Activated naive CD8-positive, alpha-beta T cell (primary cell): ENCODE data around the gene PFKFB4.
"Not testable (repeated sequence)": the region's sequence is repeated elsewhere in the genome, so short reads cannot be mapped to it uniquely, and the experiment has no call there.

Source experiments
- H3K27ac Mint-ChIP-seq: one replicate; pipeline ENCODE4 v1.8.0; 2021; ENCODE audit warnings: mixed read lengths
- H3K27me3 Mint-ChIP-seq: one replicate; pipeline ENCODE4 v1.8.0; 2021; ENCODE audit warnings: mixed read lengths
- H3K36me3 Mint-ChIP-seq: one replicate; pipeline ENCODE4 v1.8.0; 2021; ENCODE audit warnings: mixed read lengths
- H3K4me1 Mint-ChIP-seq: one replicate; pipeline ENCODE4 v1.8.0; 2021; ENCODE audit warnings: low read depth, mixed read lengths
- H3K4me3 Mint-ChIP-seq: one replicate; pipeline ENCODE4 v1.8.0; 2021; ENCODE audit warnings: mild to moderate bottlenecking, mixed read lengths
- H3K9me3 Mint-ChIP-seq: one replicate; pipeline ENCODE4 v1.8.0; 2021; ENCODE audit warnings: low read depth, mixed read lengths

PFKFB4 gene

DNA sequence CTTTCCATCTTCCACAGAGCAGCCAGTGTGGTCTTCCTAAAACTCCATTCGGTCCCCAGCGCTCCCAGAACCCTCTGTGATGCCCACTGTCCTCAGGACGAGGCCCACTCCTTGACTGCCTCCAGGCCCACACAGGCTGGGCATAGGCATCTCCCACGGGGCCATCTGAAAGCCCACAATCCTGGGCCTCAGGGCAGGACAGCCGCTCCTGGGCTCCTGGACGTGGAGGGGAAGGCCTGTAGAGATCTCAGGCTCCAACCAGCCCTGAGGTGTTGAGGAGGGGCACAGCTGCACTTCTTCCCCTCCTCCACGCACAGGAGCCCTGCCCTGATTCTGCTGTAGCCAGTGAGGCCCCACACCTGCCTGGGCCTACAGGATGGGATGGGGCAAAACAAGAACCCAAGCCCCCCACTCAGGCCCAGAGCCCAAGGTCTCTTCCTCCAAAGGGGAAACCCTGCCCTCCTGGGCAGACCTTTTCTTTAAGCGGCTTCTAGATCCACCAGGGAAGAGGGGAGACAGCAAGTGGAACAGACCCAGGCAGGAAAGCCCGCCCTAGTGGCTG, 78.6 kb downstream of the PFKFB4 start:
- H3K4me1 Mint-ChIP-seq, result peaks cover 49% of the 10 kb centered on the region
- H3K4me3 Mint-ChIP-seq, result peak overlapping the region; percentile 35
- no peaks in the 10 kb centered on the region for H3K9me3 Mint-ChIP-seq
- H3K27me3 Mint-ChIP-seq, result no peaks in the 10 kb centered on the region
- H3K36me3 Mint-ChIP-seq, result no peaks in the 10 kb centered on the region
- peak overlapping the region; percentile 94 for H3K27ac Mint-ChIP-seq

DNA sequence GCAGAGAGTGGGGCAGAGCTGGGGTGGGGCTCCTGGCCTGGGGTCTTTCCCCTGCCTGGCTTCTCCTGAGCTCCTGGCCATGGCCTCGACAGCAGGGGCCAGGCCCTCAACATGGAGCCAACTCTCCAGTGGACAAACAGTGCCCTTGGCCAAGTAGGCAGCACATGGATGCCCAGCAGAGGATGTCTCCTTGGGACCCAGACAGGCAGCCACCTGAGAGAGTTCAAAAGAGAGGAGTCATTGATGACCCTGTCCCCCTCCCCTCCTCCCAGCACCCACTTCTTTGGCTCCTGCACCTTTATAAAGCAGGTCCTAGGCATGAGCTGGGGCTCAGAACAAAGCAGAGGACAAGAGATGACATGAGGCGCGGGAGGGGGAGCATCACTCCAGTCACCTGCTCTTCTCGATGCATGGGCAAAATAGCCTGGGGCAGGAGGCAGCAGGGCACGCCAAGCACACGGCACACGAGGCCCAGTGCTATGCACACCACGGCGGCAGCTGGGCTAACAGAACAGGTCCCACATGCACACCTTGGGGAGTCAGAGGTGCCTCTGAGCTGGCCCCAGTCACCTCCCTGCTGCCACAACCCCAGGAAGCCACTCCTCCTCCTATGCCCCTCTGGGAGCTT, 80.1 kb downstream of the PFKFB4 start:
- Mint-ChIP-seq H3K4me1 (peaks cover 54% of the 10 kb centered on the region), H3K27me3 (no peaks in the 10 kb centered on the region), H3K9me3 (no peaks in the 10 kb centered on the region), H3K4me3 (no peak overlapping the region), H3K27ac (peak overlapping the region; percentile 16), H3K36me3 (no peaks in the 10 kb centered on the region)

DNA sequence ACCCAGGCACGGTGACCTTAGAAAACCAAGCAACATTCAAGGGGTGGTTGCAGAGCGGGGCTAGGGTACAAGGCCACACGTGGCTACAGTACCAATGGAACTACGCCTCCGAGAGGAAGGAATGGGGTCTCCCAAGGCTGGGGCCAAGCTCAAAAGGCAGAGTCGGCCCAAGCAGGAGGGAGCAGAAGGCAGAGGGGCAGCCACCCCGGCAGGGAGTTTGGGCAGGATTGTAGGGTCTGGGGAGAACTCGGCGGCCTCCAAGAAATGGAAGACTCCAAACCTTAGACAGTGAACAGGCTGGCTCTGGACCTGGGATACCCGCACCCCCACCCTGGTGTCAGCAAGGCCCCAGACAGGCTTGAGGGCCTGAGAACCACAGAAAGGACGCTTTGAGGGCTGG, 81.4 kb downstream of the PFKFB4 start:
- peaks cover 61% of the 10 kb centered on the region for H3K4me1 Mint-ChIP-seq
- H3K27ac Mint-ChIP-seq, result peak overlapping the region; percentile 46
- no peaks in the 10 kb centered on the region for H3K9me3 Mint-ChIP-seq
- H3K36me3 Mint-ChIP-seq, result no peaks in the 10 kb centered on the region
- H3K27me3 Mint-ChIP-seq, result no peaks in the 10 kb centered on the region
- H3K4me3 Mint-ChIP-seq, result no peak overlapping the region

DNA sequence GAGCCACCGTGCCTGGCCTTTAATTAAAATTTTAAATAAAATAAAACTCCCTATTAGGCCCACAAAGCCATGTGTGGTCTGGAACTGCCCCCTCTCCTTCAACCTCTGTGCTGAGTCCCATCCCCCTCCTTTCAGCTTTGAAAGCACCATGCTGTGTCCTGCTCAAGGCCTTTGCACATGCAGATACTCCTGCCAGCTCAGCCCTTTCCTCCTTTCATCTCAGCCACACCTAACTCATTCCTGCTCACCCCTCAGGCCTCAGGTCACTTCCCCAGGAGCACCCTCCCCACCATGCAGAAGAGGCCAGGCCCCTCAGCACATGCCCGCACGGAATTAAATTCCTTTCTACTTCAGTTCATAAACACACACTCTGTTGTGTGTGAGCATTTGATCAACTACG, 82.0 kb downstream of the PFKFB4 start:
- Mint-ChIP-seq H3K9me3 (no peaks in the 10 kb centered on the region), H3K4me3 (no peak overlapping the region), H3K27me3 (no peaks in the 10 kb centered on the region), H3K4me1 (peaks cover 62% of the 10 kb centered on the region), H3K36me3 (no peaks in the 10 kb centered on the region), H3K27ac (peak overlapping the region; percentile 65)

DNA sequence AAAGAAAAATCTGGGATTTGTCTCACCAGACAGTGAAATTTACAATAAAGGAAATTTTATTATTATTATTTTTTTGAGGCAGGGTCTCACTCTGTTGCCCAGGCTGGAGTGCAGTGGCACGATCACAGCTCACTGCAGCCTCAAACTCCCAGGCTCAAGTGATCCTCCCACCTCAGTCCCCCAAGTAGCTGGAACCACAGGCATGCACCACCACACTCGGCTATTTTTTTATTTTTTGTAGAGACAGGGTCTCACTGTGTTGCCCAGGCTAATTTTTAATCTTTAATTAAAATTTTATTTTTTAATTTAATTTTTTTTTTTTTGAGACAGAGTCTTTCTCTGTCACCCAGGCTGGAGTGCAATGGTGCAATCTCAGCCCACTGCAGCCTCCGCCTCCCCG, 82.6 kb downstream of the PFKFB4 start:
- not testable (repeated sequence) for H3K27me3 Mint-ChIP-seq, H3K9me3 Mint-ChIP-seq, H3K36me3 Mint-ChIP-seq, H3K27ac Mint-ChIP-seq, H3K4me3 Mint-ChIP-seq
- H3K4me1 Mint-ChIP-seq, result peaks cover 62% of the 10 kb centered on the region

DNA sequence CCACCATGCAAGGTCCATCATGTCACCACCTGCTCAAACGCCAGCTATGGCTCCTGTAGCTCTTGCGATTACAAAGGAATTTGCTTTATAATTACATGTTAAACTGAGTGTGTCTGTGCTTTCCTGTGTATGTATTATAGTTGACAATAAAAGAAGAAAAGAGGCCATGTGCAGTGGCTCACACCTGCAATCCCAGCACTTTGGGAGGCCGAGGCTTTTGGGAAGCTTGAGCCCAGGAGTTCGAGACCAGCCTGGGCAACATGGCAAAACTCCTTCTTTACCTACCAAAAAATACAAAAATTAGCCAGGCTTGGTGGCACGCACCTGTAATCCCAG, 83.0 kb downstream of the PFKFB4 start:
- Mint-ChIP-seq H3K4me3 (peak overlapping the region; percentile 86), H3K4me1 (peaks cover 62% of the 10 kb centered on the region), H3K27me3 (no peaks in the 10 kb centered on the region), H3K36me3 (no peaks in the 10 kb centered on the region), H3K27ac (peak overlapping the region; percentile 98), H3K9me3 (no peaks in the 10 kb centered on the region)

DNA sequence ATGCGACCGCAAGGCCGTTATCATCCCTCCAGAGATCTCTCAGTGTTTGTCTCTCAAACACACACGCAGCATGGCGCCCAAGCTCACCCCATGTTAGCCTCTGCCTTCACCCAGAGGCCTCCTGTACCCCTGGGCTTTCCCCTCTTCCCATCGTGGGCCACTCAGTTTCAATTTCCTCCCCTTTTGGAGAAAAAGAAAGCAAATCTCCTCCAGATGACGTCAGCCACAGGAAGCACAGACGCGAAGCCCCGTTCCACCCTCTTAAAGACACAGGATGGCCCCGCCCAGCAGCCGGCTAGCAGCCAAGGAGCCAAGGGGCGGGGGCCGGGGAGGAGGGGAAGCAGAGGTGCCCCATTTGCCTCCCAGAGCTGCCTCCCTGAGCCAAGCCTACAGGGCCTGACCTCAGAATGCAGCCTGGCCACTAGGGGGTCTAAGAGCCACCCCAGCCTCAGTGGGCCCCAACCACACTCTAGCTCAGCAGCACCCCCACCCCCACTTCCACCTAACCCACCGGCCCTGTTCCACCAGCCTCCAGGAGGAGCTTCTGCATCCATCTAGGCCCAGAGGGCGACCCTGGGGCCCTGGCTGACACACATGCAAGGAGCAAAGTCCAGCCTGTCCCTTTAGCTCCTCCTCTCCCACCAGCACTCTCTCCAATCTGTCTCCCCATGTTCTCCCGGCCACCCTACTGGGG, 83.5 kb downstream of the PFKFB4 start:
- peaks cover 61% of the 10 kb centered on the region for H3K4me1 Mint-ChIP-seq

DNA sequence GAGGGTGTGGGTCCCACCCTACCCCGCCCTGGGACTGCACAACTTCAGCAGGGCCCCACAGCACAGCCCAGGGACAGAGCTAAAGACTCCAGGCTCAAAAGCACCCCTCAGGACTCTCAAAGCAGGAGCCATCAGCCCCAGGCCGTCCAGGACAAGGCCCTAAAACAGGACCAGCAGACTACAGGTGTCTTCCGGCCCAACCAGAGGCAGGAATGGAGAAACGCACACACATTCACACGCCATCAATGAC, 84.0 kb downstream of the PFKFB4 start:
- peak overlapping the region; percentile 86 for H3K4me3 Mint-ChIP-seq
- H3K4me1 Mint-ChIP-seq, result peaks cover 61% of the 10 kb centered on the region
- H3K27ac Mint-ChIP-seq, result peak overlapping the region; percentile 98
- no peaks in the 10 kb centered on the region for H3K36me3 Mint-ChIP-seq
- H3K27me3 Mint-ChIP-seq, result no peaks in the 10 kb centered on the region
- H3K9me3 Mint-ChIP-seq, result no peaks in the 10 kb centered on the region

More for the DNA sequence above, 83.5 kb downstream of the PFKFB4 start:
- Mint-ChIP-seq H3K36me3 (no peaks in the 10 kb centered on the region), H3K9me3 (no peaks in the 10 kb centered on the region), H3K27ac (peak overlapping the region; percentile 98), H3K27me3 (no peaks in the 10 kb centered on the region), H3K4me3 (peak overlapping the region; percentile 86)

DNA sequence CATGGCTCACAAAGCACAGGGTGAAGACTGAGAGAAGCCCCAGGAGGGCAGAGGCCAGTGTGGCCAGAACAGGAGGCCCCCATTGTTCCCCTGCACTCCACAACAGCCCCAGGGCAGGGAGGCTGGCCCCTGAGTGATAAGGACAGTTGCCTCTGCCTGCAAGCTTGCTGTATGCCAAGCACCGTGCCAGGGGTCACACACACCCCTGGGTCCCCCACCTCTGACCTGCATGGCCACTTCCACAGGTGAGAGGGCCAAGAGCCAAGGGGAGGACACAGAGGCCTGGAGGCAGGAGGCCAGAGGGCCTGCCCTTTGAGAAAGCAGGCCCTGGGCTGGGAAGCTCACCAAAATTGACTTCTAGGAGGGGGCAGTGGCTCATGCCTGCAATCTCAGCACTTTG, 86.3 kb downstream of the PFKFB4 start:
- Mint-ChIP-seq H3K27ac (peak overlapping the region; percentile 92), H3K4me3 (peak overlapping the region; percentile 93), H3K36me3 (peaks cover 2% of the 10 kb centered on the region), H3K9me3 (no peaks in the 10 kb centered on the region), H3K27me3 (no peaks in the 10 kb centered on the region), H3K4me1 (peaks cover 65% of the 10 kb centered on the region)

DNA sequence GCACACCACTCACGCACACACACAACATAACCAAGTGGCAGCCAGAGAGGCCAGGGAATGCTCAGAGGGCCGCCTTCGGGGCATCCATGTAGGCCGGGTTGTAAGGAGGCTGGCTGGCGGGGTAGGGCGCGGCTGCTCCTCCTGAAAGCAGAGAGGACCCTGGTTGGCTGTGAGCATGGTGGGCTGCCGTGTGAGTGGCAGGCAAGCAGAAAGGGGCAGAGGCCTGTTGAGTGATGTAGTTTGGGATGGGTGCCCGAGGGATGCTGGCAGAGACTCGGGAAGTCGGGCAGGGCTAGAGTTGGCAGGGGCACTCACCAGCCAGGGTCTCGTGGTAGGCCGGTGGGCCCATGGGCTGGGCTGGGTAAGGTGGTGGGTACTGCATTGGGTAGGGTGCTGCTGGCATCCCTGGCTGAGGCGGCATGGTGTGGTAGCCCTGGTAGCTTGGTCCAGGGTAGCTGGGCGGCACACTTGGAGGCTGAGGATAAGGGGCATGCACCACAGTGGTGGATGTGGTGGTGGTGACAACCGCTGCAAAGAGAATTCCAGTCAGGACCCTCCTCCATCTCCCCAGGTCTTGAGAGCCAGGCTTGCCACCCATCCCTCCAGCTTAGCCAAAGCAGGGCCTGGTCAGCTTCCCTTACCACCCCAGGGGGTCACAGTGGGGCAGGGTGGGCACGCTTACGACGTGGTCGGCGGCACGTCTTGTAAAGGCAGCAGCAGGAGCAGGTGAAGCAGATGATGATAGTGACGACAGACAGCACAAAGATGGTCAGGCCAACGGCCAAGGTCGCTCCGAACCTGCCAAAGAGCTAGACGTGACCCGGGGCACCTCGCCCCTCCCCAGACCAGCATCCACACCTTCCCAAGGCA, 87.3 kb downstream of the PFKFB4 start:
- Mint-ChIP-seq H3K9me3 (no peaks in the 10 kb centered on the region), H3K36me3 (peaks cover 2% of the 10 kb centered on the region), H3K4me3 (peak overlapping the region; percentile 93), H3K4me1 (peaks cover 61% of the 10 kb centered on the region), H3K27me3 (no peaks in the 10 kb centered on the region), H3K27ac (peak overlapping the region; percentile 92)

DNA sequence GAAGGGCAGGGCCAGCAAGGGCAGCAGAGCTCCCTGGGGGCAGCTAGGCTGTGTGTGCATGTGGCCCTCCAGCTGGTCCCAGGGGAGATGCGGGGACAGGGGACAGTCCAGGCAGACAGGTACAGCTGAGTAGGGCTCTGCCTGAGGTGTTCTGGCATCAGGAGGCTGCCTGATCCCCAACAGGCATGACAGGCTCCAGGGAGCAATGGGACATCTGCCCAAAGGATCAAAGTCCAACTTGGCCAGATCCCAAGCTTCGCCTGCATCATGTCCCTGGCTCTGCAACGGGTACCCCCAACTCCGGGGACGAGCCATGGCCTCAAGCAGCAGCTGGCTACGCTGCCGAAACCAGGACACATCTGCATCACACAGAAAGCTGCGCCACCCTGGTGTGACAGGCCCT, 88.3 kb downstream of the PFKFB4 start:
- Mint-ChIP-seq H3K4me1 (peaks cover 58% of the 10 kb centered on the region), H3K27ac (peak overlapping the region; percentile 96), H3K4me3 (peak overlapping the region; percentile 93), H3K9me3 (no peaks in the 10 kb centered on the region), H3K27me3 (no peaks in the 10 kb centered on the region), H3K36me3 (peaks cover 2% of the 10 kb centered on the region)
